ENCODE measurements around the gene NT5DC3. TPM values are rescaled to one million over a fixed set of nuclear protein-coding genes. Genes with fewer than 3 reads are reported as not detected.
A peak's percentile ranks its signal among the peaks of the same experiment; 100 is the strongest.

The NT5DC3 gene
- total and polyA plus RNA-seq, 2 of the 13 experiments (the other 11 are each of a cell fraction or from before 2014, with no cell fraction given): 3.2 to 6.6 TPM

DNA sequence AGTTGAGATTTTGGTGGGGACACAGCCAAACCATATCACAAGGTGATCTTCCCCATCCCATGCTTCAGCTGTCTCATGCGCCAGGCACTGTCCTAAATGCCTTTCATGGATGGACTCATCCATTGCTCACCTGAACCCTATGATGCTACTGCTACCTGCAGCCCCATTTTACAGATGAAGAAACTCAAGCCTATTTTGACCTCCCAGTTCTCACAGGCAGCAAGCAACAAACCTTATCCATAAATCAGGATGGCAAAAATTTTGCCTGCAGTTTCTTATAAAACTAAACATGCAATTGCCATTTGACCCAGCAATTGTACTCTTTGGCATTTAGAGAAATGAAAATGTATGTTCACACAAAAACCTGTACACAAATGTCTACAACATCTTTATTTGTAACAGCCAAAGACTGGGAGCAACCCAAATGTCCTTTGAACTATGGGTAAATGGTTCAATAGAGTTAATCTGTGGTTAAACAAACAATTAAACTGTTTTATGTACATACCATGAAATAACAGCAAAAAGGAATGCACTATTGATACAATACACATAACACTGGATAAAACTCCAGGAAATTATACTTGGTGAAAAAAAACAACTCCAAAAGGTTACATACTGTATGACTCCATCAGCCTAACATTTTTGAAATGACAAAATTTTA is 2.6 kb downstream of the NT5DC3 start (continued):
- TF ChIP-seq, protein P1, sequence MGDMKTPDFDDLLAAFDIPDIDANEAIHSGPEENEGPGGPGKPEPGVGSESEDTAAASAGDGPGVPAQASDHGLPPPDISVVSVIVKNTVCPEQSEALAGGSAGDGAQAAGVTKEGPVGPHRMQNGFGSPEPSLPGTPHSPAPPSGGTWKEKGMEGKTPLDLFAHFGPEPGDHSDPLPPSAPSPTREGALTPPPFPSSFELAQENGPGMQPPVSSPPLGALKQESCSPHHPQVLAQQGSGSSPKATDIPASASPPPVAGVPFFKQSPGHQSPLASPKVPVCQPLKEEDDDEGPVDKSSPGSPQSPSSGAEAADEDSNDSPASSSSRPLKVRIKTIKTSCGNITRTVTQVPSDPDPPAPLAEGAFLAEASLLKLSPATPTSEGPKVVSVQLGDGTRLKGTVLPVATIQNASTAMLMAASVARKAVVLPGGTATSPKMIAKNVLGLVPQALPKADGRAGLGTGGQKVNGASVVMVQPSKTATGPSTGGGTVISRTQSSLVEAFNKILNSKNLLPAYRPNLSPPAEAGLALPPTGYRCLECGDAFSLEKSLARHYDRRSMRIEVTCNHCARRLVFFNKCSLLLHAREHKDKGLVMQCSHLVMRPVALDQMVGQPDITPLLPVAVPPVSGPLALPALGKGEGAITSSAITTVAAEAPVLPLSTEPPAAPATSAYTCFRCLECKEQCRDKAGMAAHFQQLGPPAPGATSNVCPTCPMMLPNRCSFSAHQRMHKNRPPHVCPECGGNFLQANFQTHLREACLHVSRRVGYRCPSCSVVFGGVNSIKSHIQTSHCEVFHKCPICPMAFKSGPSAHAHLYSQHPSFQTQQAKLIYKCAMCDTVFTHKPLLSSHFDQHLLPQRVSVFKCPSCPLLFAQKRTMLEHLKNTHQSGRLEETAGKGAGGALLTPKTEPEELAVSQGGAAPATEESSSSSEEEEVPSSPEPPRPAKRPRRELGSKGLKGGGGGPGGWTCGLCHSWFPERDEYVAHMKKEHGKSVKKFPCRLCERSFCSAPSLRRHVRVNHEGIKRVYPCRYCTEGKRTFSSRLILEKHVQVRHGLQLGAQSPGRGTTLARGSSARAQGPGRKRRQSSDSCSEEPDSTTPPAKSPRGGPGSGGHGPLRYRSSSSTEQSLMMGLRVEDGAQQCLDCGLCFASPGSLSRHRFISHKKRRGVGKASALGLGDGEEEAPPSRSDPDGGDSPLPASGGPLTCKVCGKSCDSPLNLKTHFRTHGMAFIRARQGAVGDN (CRISPR knock-in tag; IDR thresholded peaks at IDR 0.05): no peak
- TF ChIP-seq, protein P2, sequence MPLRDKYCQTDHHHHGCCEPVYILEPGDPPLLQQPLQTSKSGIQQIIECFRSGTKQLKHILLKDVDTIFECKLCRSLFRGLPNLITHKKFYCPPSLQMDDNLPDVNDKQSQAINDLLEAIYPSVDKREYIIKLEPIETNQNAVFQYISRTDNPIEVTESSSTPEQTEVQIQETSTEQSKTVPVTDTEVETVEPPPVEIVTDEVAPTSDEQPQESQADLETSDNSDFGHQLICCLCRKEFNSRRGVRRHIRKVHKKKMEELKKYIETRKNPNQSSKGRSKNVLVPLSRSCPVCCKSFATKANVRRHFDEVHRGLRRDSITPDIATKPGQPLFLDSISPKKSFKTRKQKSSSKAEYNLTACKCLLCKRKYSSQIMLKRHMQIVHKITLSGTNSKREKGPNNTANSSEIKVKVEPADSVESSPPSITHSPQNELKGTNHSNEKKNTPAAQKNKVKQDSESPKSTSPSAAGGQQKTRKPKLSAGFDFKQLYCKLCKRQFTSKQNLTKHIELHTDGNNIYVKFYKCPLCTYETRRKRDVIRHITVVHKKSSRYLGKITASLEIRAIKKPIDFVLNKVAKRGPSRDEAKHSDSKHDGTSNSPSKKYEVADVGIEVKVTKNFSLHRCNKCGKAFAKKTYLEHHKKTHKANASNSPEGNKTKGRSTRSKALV (CRISPR knock-in tag; IDR thresholded peaks at IDR 0.05): no peak
- TF ChIP-seq ZNF292 (CRISPR knock-in tag; IDR thresholded peaks at IDR 0.05; ENCODE audit: borderline replicate concordance, low read depth): no peak
- TF ChIP-seq FOXP1 (IDR thresholded peaks at IDR 0.05): peak; percentile 63; the same call in 1 of the 2 replicates
- TF ChIP-seq FOXP1 (CRISPR knock-in tag; IDR thresholded peaks at IDR 0.05): peak; percentile 94
- no peak for TF ChIP-seq MATR3 (CRISPR knock-in tag; IDR thresholded peaks at IDR 0.05)
- TF ChIP-seq ZEB1 (IDR thresholded peaks at IDR 0.05; ENCODE audit: insufficient replicate concordance, low read depth): no peak
- no peak for TF ChIP-seq TBP (CRISPR knock-in tag; IDR thresholded peaks at IDR 0.05)
- no peak for TF ChIP-seq ZNF772 (CRISPR knock-in tag; IDR thresholded peaks at IDR 0.05)
- TF ChIP-seq SMARCC2 (IDR thresholded peaks at IDR 0.05): peak; percentile 58; the same call in 1 of the 2 replicates
- TF ChIP-seq BRCA1 (CRISPR knock-in tag; IDR thresholded peaks at IDR 0.05): no peak
- TF ChIP-seq, protein P3, sequence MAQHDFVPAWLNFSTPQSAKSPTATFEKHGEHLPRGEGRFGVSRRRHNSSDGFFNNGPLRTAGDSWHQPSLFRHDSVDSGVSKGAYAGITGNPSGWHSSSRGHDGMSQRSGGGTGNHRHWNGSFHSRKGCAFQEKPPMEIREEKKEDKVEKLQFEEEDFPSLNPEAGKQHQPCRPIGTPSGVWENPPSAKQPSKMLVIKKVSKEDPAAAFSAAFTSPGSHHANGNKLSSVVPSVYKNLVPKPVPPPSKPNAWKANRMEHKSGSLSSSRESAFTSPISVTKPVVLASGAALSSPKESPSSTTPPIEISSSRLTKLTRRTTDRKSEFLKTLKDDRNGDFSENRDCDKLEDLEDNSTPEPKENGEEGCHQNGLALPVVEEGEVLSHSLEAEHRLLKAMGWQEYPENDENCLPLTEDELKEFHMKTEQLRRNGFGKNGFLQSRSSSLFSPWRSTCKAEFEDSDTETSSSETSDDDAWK (CRISPR knock-in tag; IDR thresholded peaks at IDR 0.05): no peak
- TF ChIP-seq, protein P4, sequence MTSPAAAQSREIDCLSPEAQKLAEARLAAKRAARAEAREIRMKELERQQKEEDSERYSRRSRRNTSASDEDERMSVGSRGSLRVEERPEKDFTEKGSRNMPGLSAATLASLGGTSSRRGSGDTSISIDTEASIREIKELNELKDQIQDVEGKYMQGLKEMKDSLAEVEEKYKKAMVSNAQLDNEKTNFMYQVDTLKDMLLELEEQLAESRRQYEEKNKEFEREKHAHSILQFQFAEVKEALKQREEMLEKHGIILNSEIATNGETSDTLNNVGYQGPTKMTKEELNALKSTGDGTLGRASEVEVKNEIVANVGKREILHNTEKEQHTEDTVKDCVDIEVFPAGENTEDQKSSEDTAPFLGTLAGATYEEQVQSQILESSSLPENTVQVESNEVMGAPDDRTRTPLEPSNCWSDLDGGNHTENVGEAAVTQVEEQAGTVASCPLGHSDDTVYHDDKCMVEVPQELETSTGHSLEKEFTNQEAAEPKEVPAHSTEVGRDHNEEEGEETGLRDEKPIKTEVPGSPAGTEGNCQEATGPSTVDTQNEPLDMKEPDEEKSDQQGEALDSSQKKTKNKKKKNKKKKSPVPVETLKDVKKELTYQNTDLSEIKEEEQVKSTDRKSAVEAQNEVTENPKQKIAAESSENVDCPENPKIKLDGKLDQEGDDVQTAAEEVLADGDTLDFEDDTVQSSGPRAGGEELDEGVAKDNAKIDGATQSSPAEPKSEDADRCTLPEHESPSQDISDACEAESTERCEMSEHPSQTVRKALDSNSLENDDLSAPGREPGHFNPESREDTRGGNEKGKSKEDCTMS (CRISPR knock-in tag; conservative IDR thresholded peaks at IDR 0.05): no peak
- TF ChIP-seq, protein P5, sequence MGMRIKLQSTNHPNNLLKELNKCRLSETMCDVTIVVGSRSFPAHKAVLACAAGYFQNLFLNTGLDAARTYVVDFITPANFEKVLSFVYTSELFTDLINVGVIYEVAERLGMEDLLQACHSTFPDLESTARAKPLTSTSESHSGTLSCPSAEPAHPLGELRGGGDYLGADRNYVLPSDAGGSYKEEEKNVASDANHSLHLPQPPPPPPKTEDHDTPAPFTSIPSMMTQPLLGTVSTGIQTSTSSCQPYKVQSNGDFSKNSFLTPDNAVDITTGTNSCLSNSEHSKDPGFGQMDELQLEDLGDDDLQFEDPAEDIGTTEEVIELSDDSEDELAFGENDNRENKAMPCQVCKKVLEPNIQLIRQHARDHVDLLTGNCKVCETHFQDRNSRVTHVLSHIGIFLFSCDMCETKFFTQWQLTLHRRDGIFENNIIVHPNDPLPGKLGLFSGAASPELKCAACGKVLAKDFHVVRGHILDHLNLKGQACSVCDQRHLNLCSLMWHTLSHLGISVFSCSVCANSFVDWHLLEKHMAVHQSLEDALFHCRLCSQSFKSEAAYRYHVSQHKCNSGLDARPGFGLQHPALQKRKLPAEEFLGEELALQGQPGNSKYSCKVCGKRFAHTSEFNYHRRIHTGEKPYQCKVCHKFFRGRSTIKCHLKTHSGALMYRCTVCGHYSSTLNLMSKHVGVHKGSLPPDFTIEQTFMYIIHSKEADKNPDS (CRISPR knock-in tag; IDR thresholded peaks at IDR 0.05): no peak
- TF ChIP-seq NFE2L1 (CRISPR knock-in tag; IDR thresholded peaks at IDR 0.05; ENCODE audit: borderline replicate concordance): no peak
- TF ChIP-seq ZNF20 (CRISPR knock-in tag; IDR thresholded peaks at IDR 0.05): no peak
- no peak for TF ChIP-seq MTF1 (CRISPR knock-in tag; IDR thresholded peaks at IDR 0.05)
- no peak for TF ChIP-seq RBM22 (optimal IDR thresholded peaks at IDR 0.05; ENCODE audit: low read length)
- no peak for TF ChIP-seq ZNF446 (CRISPR knock-in tag; IDR thresholded peaks at IDR 0.05)

Data from HepG2 (cell line).